Skeletal muscle cell (primary cell): ENCODE results near the gene ING4.
"Not testable (repeated sequence)": the region's sequence is repeated elsewhere in the genome, so short reads cannot be mapped to it uniquely, and the experiment has no call there.

Source experiments
- DNase-seq: peaks from one replicate; pipeline ENCODE4 v3.0.0-alpha.2; 2010; ENCODE audit warnings: low read depth
- H3K4me3 ChIP-seq: 2 replicates; pipeline ENCODE4 v1.5.1; 2011; ENCODE audit warnings: low read depth, mild to moderate bottlenecking, control low read depth, low read length, moderate library complexity

The ING4 gene

GRCh38 chr12:6662906-6663742 is at the start of gene ING4:
TSS of gene ING4 (minus strand) at chr12:6663119. CDS start at chr12:6663101, 18 bp downstream.
- DNase-seq = peak; percentile 96
- H3K4me3 ChIP-seq = peak within 1 kb of the TSS; percentile 76

GRCh38 chr12:6708960-6709394 is 46.1 kb upstream of the ING4 start:
- DNase-seq = no peak
- H3K4me3 ChIP-seq = no peak overlapping the region

DNA sequence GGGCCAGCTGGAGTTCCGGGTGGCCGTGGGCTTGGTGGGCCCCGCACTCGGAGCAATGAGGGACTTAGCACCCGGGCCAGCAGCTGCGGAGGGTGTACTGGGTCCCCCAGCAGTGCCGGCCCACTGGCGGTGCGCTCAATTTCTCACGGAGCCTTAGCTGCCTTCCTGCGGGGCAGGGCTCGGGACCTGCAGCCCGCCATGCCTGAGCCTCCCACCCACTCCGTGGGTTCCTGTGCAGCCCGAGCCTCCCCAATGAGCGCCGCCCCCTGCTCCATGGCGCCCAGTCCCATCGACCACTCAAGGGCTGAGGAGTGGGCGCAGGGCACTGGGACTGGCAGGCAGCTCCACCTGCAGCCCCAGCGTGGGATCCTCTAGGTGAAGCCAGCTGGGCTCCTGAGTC is 45.4 kb upstream of the ING4 start:
- not testable (repeated sequence) for DNase-seq, H3K4me3 ChIP-seq

DNA sequence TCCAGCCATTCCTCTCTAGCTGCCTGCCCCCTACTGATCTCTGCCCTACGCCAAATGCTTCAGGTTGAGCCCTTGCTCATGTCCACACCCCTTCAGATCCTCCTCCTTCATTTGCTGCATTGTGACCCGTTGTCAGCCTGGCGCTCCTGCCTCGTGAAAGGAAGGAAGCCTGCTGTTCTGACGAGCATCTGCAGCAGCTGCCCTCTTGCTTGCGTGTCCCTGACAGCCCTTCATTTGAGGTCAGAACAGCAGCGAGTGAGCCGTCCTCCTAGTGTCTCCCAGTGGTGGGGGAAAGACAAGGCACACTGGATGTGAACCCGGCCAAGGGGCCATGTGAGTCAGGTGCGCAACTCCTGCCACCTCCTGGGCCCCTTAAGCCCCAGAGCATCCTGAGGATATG is 40.7 kb upstream of the ING4 start:
- DNase-seq = no peak
- no peak overlapping the region for H3K4me3 ChIP-seq

- DNase-seq = no peak
- peak overlapping the region; percentile 70 for H3K4me3 ChIP-seq
Measured at GRCh38 chr12:6701078-6701768, 38.3 kb upstream of the ING4 start.

- no peak for DNase-seq
Measured at GRCh38 chr12:6700646-6701051, 37.7 kb upstream of the ING4 start, which contains the start of gene PIANP. TSS of gene PIANP (minus strand) at chr12:6700815. CDS start at chr12:6698061, 2,754 bp downstream.

DNA sequence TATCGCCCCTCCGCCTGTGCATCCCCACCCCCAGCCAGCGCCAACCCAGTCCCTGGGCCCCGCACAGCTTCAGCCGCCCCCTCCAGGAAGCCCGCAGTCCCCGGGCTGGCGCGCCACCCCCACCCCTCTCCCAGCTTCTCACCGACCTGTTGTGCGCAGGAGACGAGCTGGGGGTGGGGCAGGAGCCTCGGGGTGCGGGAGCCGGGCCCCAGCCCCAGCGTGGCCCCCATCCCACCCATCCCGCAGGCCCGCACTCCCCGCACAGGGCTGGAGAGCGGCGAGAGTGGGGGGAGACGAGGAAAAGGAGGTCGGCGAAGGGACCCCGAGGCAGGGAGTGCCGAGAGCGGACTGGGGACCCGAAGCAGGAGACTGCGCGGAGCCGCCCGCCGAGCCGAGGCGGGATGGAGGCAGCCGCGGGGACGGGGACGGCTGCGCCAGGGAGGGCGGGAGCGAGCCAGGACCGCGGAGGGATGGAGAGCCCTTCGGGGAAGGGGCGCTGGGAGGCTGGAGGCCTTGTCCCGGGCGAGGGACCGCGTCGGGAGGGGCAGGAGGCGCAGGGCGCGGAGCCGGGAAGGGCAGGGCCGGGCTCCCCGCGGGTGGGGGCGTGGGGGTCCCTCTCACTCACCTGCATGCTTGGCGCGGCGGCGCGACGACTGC is 37.2 kb upstream of the ING4 start:
- peak overlapping the region; percentile 70 for H3K4me3 ChIP-seq
- no peak for DNase-seq

More at GRCh38 chr12:6700646-6701051, 37.7 kb upstream of the ING4 start, which contains the start of gene PIANP:
- H3K4me3 ChIP-seq = peak within 1 kb of the TSS; percentile 70

GRCh38 chr12:6699259-6699988 is 36.5 kb upstream of the ING4 start:
- peak overlapping the region; percentile 70 for H3K4me3 ChIP-seq
- no peak for DNase-seq

DNA sequence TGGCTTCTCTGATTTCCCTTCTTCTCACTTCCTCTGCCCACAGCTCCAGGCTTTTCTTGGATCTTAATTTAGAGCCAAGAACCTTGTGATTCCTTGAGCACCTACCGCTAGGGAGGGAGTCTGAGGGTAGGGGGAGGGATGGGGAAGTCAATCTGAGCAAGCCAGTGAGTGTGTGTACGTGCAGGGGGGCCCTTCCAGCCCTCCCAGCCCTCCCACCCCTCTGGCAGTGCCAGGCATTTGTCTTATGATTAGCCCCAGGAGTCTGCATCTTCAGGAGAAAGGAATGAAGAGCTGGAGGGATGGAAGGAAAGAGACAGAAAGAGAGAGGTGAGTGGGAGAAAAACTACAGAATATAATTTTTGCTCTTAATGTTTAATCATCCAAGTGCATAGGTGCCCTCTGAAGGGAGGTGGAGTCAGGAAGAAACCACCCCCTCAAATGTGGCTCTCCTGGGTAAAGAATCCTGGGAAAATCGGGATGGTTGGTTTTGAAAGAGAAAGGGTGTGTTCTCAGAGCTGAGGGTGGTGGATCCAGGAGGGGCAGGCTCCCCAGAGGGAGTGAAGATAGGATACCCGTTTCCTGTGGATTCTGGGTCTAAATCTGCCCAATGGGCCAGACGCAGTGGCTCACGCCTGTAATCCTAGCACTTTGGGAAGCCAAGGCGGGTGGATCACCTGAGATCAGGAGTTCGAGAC is 35.6 kb upstream of the ING4 start:
- H3K4me3 ChIP-seq = no peak overlapping the region
- DNase-seq = no peak

GRCh38 chr12:6697584-6698351 is 34.8 kb upstream of the ING4 start:
- no peak for DNase-seq
- H3K4me3 ChIP-seq = no peak overlapping the region

- no peak for DNase-seq
- H3K4me3 ChIP-seq = no peak overlapping the region
Measured at GRCh38 chr12:6696690-6697583, 34.0 kb upstream of the ING4 start.

GRCh38 chr12:6695313-6696045 is 32.6 kb upstream of the ING4 start:
- no peak for DNase-seq
- no peak overlapping the region for H3K4me3 ChIP-seq

DNA sequence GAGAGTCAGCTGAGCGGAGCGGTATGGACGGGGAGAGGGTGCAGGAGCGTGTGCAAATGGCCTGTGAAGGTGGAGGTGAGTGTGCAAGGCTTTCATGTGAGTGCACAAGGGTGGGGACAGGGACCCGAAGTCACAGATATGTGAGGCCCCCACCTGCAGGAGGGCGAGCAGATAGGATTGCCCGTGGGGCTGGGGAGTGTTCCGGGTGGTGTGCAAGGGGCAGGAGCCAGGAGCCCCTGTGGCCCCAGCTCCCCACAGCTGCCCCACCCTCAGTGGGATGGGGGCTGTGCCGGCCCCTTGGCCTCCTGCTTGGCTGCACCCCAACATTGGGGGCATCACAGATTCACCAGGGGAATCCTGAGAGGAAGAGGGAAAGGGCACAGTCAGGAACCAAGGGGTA is 31.8 kb upstream of the ING4 start:
- H3K4me3 ChIP-seq = no peak overlapping the region
- DNase-seq = no peak

DNA sequence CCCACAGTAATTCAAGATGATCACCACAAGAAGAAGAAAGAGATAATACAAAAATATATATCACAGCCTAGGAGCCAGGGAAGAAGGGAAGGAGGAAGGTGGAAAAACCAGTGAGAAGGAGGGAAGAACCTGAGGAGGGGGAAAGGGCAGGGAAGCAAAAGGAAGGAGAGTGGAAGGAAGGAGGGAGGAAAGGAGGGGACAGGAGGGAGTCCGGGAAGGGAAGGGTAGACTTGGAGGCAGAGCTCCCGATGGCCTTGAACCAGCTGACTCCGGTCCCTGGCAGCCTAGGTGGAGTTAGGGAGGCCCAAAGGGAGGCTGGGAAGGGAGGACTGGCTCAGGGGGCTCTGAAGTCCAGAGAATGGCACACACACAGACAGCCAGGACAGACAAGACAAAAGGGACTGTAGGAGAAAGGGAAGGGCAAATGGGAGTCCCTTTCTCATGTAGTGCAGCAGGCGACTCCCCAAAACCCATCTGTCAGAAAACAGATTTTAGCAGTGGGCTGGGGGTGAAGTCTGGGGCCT is 31.0 kb upstream of the ING4 start:
- DNase-seq = no peak
- H3K4me3 ChIP-seq = no peak overlapping the region

- no peak for DNase-seq
- H3K4me3 ChIP-seq = no peak overlapping the region
Measured at GRCh38 chr12:6692888-6693287, 30.0 kb upstream of the ING4 start.

DNA sequence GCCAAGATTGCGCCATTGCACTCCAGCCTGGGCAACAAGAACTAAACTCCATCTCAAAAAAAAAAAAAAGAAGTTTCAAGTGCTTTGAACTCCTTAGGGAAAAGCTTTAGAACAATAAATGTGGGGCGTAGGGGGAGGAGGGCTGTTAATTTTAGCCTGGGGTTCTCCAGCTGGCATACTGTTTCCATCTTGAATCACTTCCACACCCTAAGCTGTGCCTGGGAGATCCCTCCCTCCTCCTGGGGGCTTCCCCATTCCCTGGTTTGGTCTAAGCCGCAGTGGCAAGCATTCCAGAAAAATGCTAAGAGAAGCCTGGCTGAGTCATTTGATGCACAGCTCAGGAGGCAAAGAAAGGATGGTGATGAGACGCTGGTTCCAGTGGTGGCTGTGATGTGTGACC is 28.6 kb upstream of the ING4 start:
- DNase-seq = peak; percentile 33
- H3K4me3 ChIP-seq = no peak overlapping the region
